HCT116 (cell line): Measurements from ENCODE around the gene SMG6. TPM values are rescaled to one million over a fixed set of nuclear protein-coding genes. Genes with fewer than 3 reads are reported as not detected.

ENCODE experiments used
- ATAC-seq: fragments of 200-7000 bp; cut with Tn5 transposase; 2 replicates; pipeline ENCODE4 v1.9.1; 2020; ENCODE audit warnings: mild to moderate bottlenecking, moderate library complexity
- BruUV-seq: library from RNA; stranded (reverse); fragments of 400-500 nt; replicated peaks from 2 replicates; lab custom pipeline; 2021; lab: Mats Ljungman, UMichigan
- CTCF ChIA-PET: fragments of 300-600 bp; sonication (Branson Sonifier 250); formaldehyde crosslinking; loops from one replicate; lab custom pipeline; 2021; ENCODE audit warnings: antibody characterized with exemption; lab: Charles Lee
- POLR2A ChIA-PET: fragments of 300-600, 350-600 bp; sonication (Branson Sonifier 250); formaldehyde crosslinking; loops from one replicate; lab custom pipeline; 2021; ENCODE audit warnings: antibody characterized with exemption; lab: Charles Lee
- RAD21 ChIA-PET, 2 experiments: fragments of 300-600 bp; sonication (Branson Sonifier 250); formaldehyde crosslinking; loops; one replicate each; lab custom pipeline; 2023; ENCODE audit warnings: low total read pairs in 2 of 2; ENCODE audit not compliant: uncharacterized antibody in 2 of 2, unreplicated experiment in 2 of 2, low non-redundant PET in 1 of 2; lab: Charles Lee
- DNase-seq: peaks from one replicate; pipeline ENCODE4 v3.0.0-alpha.2; 2010; ENCODE audit warnings: low read depth, low spot score
- H2AFZ ChIP-seq: fragments of 200-600 bp; shearing (Covaris generic), sonication (generic); 2 replicates; pipeline ENCODE4 v1.6.1; 2017; ENCODE audit warnings: low read depth, mixed run types, mixed read lengths, antibody characterized with exemption, low read length; ENCODE audit not compliant: poor library complexity, severe bottlenecking
- H3K27ac ChIP-seq: 2 replicates; pipeline ENCODE4 v1.5.1; 2012; ENCODE audit warnings: low read depth, low read length
- H3K27me3 ChIP-seq: fragments of 200-600 bp; sonication (generic); 2 replicates; pipeline ENCODE4 v1.6.1; 2016; ENCODE audit warnings: mixed run types, low read length, mixed read lengths; ENCODE audit not compliant: insufficient read depth
- H3K36me3 ChIP-seq, 2 experiments: fragments of 200-500 bp in 1 of 2; fragments of 200-600 bp in 1 of 2; sonication (Bioruptor generic) in 1 of 2; sonication (generic) in 1 of 2; 2 replicates each; pipeline versions ENCODE4 v1.5.1 to v1.6.1; 2014 to 2016; ENCODE audit warnings: low read length in 2 of 2, inconsistent platforms in 1 of 2, mixed read lengths in 1 of 2, mixed run types in 1 of 2; ENCODE audit not compliant: insufficient read depth in 2 of 2, control insufficient read depth in 1 of 2
- H3K4me1 ChIP-seq, 2 experiments: fragments of 200-600 bp in 1 of 2; sonication (generic) in 1 of 2; 2 replicates each; pipeline versions ENCODE4 v1.5.1 to v1.6.1; 2012 to 2017; ENCODE audit warnings: low read length in 2 of 2, inconsistent platforms in 1 of 2, mild to moderate bottlenecking in 1 of 2, mixed read lengths in 1 of 2, mixed run types in 1 of 2, moderate library complexity in 1 of 2; ENCODE audit not compliant: insufficient read depth in 2 of 2, control insufficient read depth in 1 of 2
- H3K4me2 ChIP-seq: fragments of 200-600 bp; sonication (generic); 2 replicates; pipeline ENCODE4 v1.6.1; 2017; ENCODE audit warnings: mixed run types, low read length, mixed read lengths
- H3K4me3 ChIP-seq, 2 experiments: fragments of 200-600 bp in 1 of 2; sonication (generic) in 1 of 2; replicated peaks in 1 of 2; 2 replicates each; pipeline ENCODE4 v1.5.1; 2011 to 2016; ENCODE audit warnings: low read length in 2 of 2, control low read depth in 1 of 2, low read depth in 1 of 2, mild to moderate bottlenecking in 1 of 2, mixed read lengths in 1 of 2, mixed run types in 1 of 2
- H3K79me2 ChIP-seq: fragments of 200-600 bp; sonication (generic); 2 replicates; pipeline ENCODE4 v1.6.1; 2017; ENCODE audit warnings: mild to moderate bottlenecking, mixed run types, low read length, moderate library complexity, mixed read lengths; ENCODE audit not compliant: insufficient read depth
- H3K9ac ChIP-seq: fragments of 200-600 bp; sonication (generic); 2 replicates; pipeline ENCODE4 v1.6.1; 2016; ENCODE audit warnings: low read length, mixed read lengths
- H3K9me2 ChIP-seq: fragments of 200-600 bp; sonication (generic), shearing (Covaris generic); 2 replicates; pipeline ENCODE4 v1.6.1; 2017; ENCODE audit warnings: mixed run types, mild to moderate bottlenecking, moderate library complexity; ENCODE audit not compliant: insufficient read depth
- H3K9me3 ChIP-seq, 2 experiments: fragments of 200-500 bp in 1 of 2; fragments of 200-600 bp in 1 of 2; sonication (Bioruptor generic) in 1 of 2; sonication (generic) in 1 of 2; 2 replicates each; pipeline ENCODE4 v1.6.1; 2014 to 2017; ENCODE audit warnings: low read length in 2 of 2, mixed read lengths in 2 of 2, inconsistent platforms in 1 of 2, low read depth in 1 of 2, mild to moderate bottlenecking in 1 of 2, mixed run types in 1 of 2, moderate library complexity in 1 of 2; ENCODE audit not compliant: control insufficient read depth in 1 of 2, insufficient read depth in 1 of 2
- H4K20me1 ChIP-seq: fragments of 200-600 bp; sonication (generic), shearing (Covaris generic); 2 replicates; pipeline ENCODE4 v1.6.1; 2017; ENCODE audit warnings: mixed run types, mild to moderate bottlenecking, moderate library complexity; ENCODE audit not compliant: insufficient read depth
- ATF3 ChIP-seq: IDR thresholded peaks from 2 replicates; pipeline ENCODE4 v1.6.1; 2012
- CTCF ChIP-seq, 3 experiments: fragments of 200-600 bp in 1 of 3; sonication (generic) in 1 of 3; IDR thresholded peaks in 2 of 3; conservative IDR thresholded peaks in 1 of 3; 2 replicates each; pipeline ENCODE4 v1.5.1; 2012 to 2017; ENCODE audit warnings: low read depth in 2 of 3, low read length in 2 of 3, antibody characterized with exemption in 1 of 3, borderline replicate concordance in 1 of 3, control low read depth in 1 of 3, mild to moderate bottlenecking in 1 of 3, mixed read lengths in 1 of 3, mixed run types in 1 of 3, moderate library complexity in 1 of 3; ENCODE audit not compliant: insufficient read depth in 1 of 3
- EGR1 ChIP-seq: IDR thresholded peaks from 2 replicates; pipeline ENCODE4 v1.6.1; 2012; ENCODE audit warnings: low read depth
- JUND ChIP-seq: IDR thresholded peaks from 2 replicates; pipeline ENCODE4 v1.6.1; 2012
- REST ChIP-seq: IDR thresholded peaks from 2 replicates; pipeline ENCODE4 v1.6.1; 2012; ENCODE audit warnings: low read depth
- SIN3A ChIP-seq: IDR thresholded peaks from 2 replicates; pipeline ENCODE4 v1.6.1; 2012; ENCODE audit warnings: low read depth
- SRF ChIP-seq: IDR thresholded peaks from 2 replicates; pipeline ENCODE4 v1.6.1; 2012; ENCODE audit warnings: low read depth
- ZFX ChIP-seq: fragments of 450-650 bp; IDR thresholded peaks from 2 replicates; pipeline ENCODE4 v1.6.1; 2017
- intact Hi-C: fragments of 100-400 bp; cut with micrococcal nuclease; formaldehyde crosslinking; loops from 2 replicates; pipeline ENCODE4 v1.10.0; 2022
- total RNA-seq: library from RNA; stranded (reverse); gene quantifications from one replicate; pipeline ENCODE4 v1.2.1, GENCODE V29; 2021; ENCODE audit not compliant: unreplicated experiment

The SMG6 gene
- total RNA-seq, 1 experiment from 2014 or later = 23.1 TPM

GRCh38 chr17:2084036-2084765, 219.4 kb downstream of the SMG6 start:
- no peaks in the 10 kb centered on the region for H4K20me1 ChIP-seq
- no peaks in the 10 kb centered on the region for H3K79me2 ChIP-seq
- H2AFZ ChIP-seq = no peak overlapping the region
- H3K4me1 ChIP-seq = peaks cover 0 to 16% of the 10 kb centered on the region in 2 experiments; a peak in 1 of 4 replicates
- no peak overlapping the region for H3K27ac ChIP-seq
- CTCF ChIA-PET = no interaction called here
- H3K4me2 ChIP-seq = peak overlapping the region; percentile 42
- no peaks in the 10 kb centered on the region for H3K27me3 ChIP-seq
- no peak for TF ChIP-seq ATF3
- no peak for TF ChIP-seq SIN3A
- TF ChIP-seq CTCF (IDR thresholded peaks at IDR 0.05 in 2 of 3, conservative IDR thresholded peaks at IDR 0.05 in 1 of 3; ENCODE audit: borderline replicate concordance in 1 of 3, insufficient read depth in 1 of 3, low read depth in 2 of 3, low read length in 2 of 3) = no peak
- TF ChIP-seq ZFX = no peak
- no peak for TF ChIP-seq EGR1
- no peak for TF ChIP-seq JUND
- no peak for TF ChIP-seq SRF
- TF ChIP-seq, all 23 proteins: peak for 0
- intact Hi-C loops = no loop called here
- ATAC-seq = peak; percentile 40
- BruUV-seq = no TSS peak
- H3K4me3 ChIP-seq = no peak overlapping the region
- no peaks in the 10 kb centered on the region for H3K9me2 ChIP-seq
- H3K9me3 ChIP-seq = no peaks in the 10 kb centered on the region
- RAD21 ChIA-PET = no interaction called here
- H3K9ac ChIP-seq = no peak overlapping the region
- no peak for DNase-seq
- 0 out of 4 replicates have a peak, but pooled peaks cover 0 to 2% of the 10 kb centered on the region in 2 experiments for H3K36me3 ChIP-seq
- POLR2A ChIA-PET = no interaction called here

GRCh38 chr17:2083613-2084035, 220.0 kb downstream of the SMG6 start:
- DNase-seq (no peak), ATAC-seq (no peak)
- ChIA-PET RAD21 (no interaction called here), CTCF (no interaction called here), POLR2A (no interaction called here)
- Histone ChIP-seq H3K79me2 (no peaks in the 10 kb centered on the region), H2AFZ (no peak overlapping the region), H3K4me2 (no peak overlapping the region), H3K27me3 (no peaks in the 10 kb centered on the region), H3K4me3 (no peak overlapping the region), H3K9me2 (no peaks in the 10 kb centered on the region), H4K20me1 (no peaks in the 10 kb centered on the region), H3K27ac (no peak overlapping the region), H3K4me1 (peaks cover 0 to 16% of the 10 kb centered on the region in 2 experiments; a peak in 1 of 4 replicates), H3K9ac (no peak overlapping the region), H3K36me3 (0 out of 4 replicates have a peak, but pooled peaks cover 0 to 2% of the 10 kb centered on the region in 2 experiments), H3K9me3 (no peaks in the 10 kb centered on the region)
- BruUV-seq = no TSS peak
- intact Hi-C loops = no loop called here
- TF ChIP-seq REST (no peak), CTCF (IDR thresholded peaks at IDR 0.05 in 2 of 3, conservative IDR thresholded peaks at IDR 0.05 in 1 of 3; ENCODE audit: borderline replicate concordance in 1 of 3, insufficient read depth in 1 of 3, low read depth in 2 of 3, low read length in 2 of 3) (no peak)
